HG02973 (cell line): Measurements from ENCODE around the gene TOP2A.

Experiments
- ATAC-seq: cut with Tn5 transposase; IDR thresholded peaks from one replicate; pipeline ENCODE4 v1.9.1; 2021; ENCODE audit warnings: moderate library complexity; ENCODE audit not compliant: unreplicated experiment

Gene TOP2A

GRCh38 chr17:40417609-40418427, at the start of gene TOP2A:
Gene TOP2A, minus strand, starts transcription at chr17:40417896. Its CDS starts 105 bp downstream, at chr17:40417791.
- peak; percentile 86 for ATAC-seq

GRCh38 chr17:40467281-40467867, 49.7 kb upstream of the TOP2A start:
- ATAC-seq, result no peak

- no peak for ATAC-seq
These were observed 48.7 kb upstream of the TOP2A start for GRCh38 chr17:40466298-40466971.

GRCh38 chr17:40464392-40464855, 46.7 kb upstream of the TOP2A start:
- no peak for ATAC-seq

GRCh38 chr17:40463122-40463550, 45.4 kb upstream of the TOP2A start:
- no peak for ATAC-seq

- ATAC-seq, result no peak
These were observed 44.8 kb upstream of the TOP2A start for GRCh38 chr17:40462343-40463121.

GRCh38 chr17:40461732-40462342, 44.1 kb upstream of the TOP2A start:
- no peak for ATAC-seq

- no peak for ATAC-seq
These were observed 43.5 kb upstream of the TOP2A start for GRCh38 chr17:40460968-40461731.

GRCh38 chr17:40460604-40460967, 42.9 kb upstream of the TOP2A start:
- ATAC-seq, result no peak

- ATAC-seq, result no peak
These were observed 42.2 kb upstream of the TOP2A start for GRCh38 chr17:40459636-40460603.

- no peak for ATAC-seq
These were observed 41.3 kb upstream of the TOP2A start for GRCh38 chr17:40458851-40459482.

GRCh38 chr17:40457964-40458791, 40.5 kb upstream of the TOP2A start:
- ATAC-seq, result no peak

GRCh38 chr17:40457369-40457768, 39.7 kb upstream of the TOP2A start:
- ATAC-seq, result no peak

GRCh38 chr17:40456396-40456951, 38.8 kb upstream of the TOP2A start:
- no peak for ATAC-seq

- no peak for ATAC-seq
These were observed 36.9 kb upstream of the TOP2A start for GRCh38 chr17:40454613-40454995.

- ATAC-seq, result no peak
These were observed 36.4 kb upstream of the TOP2A start for GRCh38 chr17:40453881-40454612.
